GM12878 (cell line): ENCODE measurements around the gene ZFP42. TPM values are rescaled to one million over a fixed set of nuclear protein-coding genes. Genes with fewer than 3 reads are reported as not detected.

ENCODE experiments used
- BACH1 ChIP-seq: fragments of 450-650 bp; IDR thresholded peaks from 2 replicates; pipeline ENCODE4 v1.6.1; 2017; ENCODE audit warnings: mild to moderate bottlenecking, borderline replicate concordance
- CREB1 ChIP-seq: IDR thresholded peaks from 2 replicates; pipeline ENCODE4 v1.6.1; 2012; ENCODE audit warnings: low read depth, mild to moderate bottlenecking, inconsistent platforms
- E4F1 ChIP-seq: fragments of 450-650 bp; IDR thresholded peaks from 2 replicates; pipeline ENCODE4 v1.6.1; 2018; ENCODE audit warnings: borderline replicate concordance, mild to moderate bottlenecking; ENCODE audit not compliant: partially characterized antibody
- IKZF2 ChIP-seq, 2 experiments: fragments of 450-650 bp; IDR thresholded peaks; 2 replicates each; pipeline ENCODE4 v1.6.1; 2017; ENCODE audit warnings: mild to moderate bottlenecking in 2 of 2, moderate library complexity in 2 of 2
- MEF2A ChIP-seq: IDR thresholded peaks from 2 replicates; pipeline ENCODE4 v1.6.1; 2011; ENCODE audit warnings: low read depth, mild to moderate bottlenecking, low read length, moderate library complexity; ENCODE audit not compliant: insufficient read depth
- MEF2B ChIP-seq: fragments of 450-650 bp; IDR thresholded peaks from 2 replicates; pipeline ENCODE4 v1.6.1; 2018; ENCODE audit warnings: mild to moderate bottlenecking, moderate library complexity; ENCODE audit not compliant: partially characterized antibody, poor library complexity, severe bottlenecking
- MTA3 ChIP-seq: IDR thresholded peaks from 2 replicates; pipeline ENCODE4 v1.6.1; 2012; ENCODE audit warnings: low read length, inconsistent platforms, borderline replicate concordance
- ZBTB33 ChIP-seq: fragments of 450-650 bp; IDR thresholded peaks from 2 replicates; pipeline ENCODE4 v1.6.1; 2017; ENCODE audit warnings: mild to moderate bottlenecking
- polyA plus RNA-seq, 11 experiments: library from polyadenylated mRNA; depleted of rRNA in 4 of 11; unstranded in 6 of 11; stranded (reverse) in 5 of 11; fragments of >200 nt; fragmentation: Nextera tagmentation in 4 of 11; fragmentation: Illumina TruSeq in 1 of 11; extraction: Ambion mirVana in 4 of 11; extraction: Trizol in 1 of 11; gene quantifications; 1 replicate in 1 of 11; 2 replicates in 10 of 11; pipeline versions ENCODE4 v1.2.1 to v1.2.3, GENCODE V29; 2011 to 2016; ENCODE audit warnings: inconsistent platforms in 2 of 11, missing spikeins in 2 of 11, low read depth in 1 of 11
- total RNA-seq, 4 experiments: library from RNA; depleted of rRNA in 3 of 4; stranded (reverse); fragments of >200 nt in 3 of 4; fragmentation: Illumina TruSeq in 1 of 4; extraction: Trizol in 1 of 4; gene quantifications; 2 replicates each; pipeline versions ENCODE4 v1.2.1 to v1.2.3, GENCODE V29; 2013 to 2021
- TF ChIP-seq, protein P1 (sequence below): IDR thresholded peaks from 2 replicates; pipeline ENCODE4 v1.6.1; 2012; ENCODE audit warnings: low read depth, low read length, improper control_type of control experiment

ZFP42 gene
- total and polyA plus RNA-seq, 10 of the 15 experiments (the other 5 are each of a cell fraction or from before 2014, with no cell fraction given): 0.13 TPM; not detected in 9

DNA sequence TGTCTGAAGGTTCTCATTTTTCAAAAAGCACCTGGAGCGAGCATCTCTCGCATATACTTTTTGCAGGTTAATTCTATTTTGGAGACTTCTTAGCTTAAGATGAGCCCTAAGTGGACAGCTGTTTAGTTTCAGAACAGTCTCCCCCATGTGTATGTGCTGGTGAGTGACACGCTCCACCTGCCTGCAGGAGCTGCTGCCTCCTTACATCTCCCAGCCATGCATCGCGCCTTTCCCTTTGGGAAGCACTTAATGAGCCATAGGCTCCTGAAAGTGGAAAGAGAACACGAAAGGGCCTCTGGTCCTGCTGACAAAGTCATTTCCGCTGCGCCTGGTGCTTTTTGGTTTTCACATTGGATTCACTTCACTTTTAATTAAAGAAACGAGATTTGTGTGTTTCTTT, 57.7 kb downstream of the ZFP42 start (continued):
- TF ChIP-seq CREB1 (no peak), E4F1 (no peak), ZBTB33 (no peak), MEF2B (no peak), IKZF2 (IDR thresholded peaks at IDR 0.05) (no peak), MEF2A (no peak), MTA3 (no peak), BACH1 (no peak)
- TF ChIP-seq, protein P1, sequence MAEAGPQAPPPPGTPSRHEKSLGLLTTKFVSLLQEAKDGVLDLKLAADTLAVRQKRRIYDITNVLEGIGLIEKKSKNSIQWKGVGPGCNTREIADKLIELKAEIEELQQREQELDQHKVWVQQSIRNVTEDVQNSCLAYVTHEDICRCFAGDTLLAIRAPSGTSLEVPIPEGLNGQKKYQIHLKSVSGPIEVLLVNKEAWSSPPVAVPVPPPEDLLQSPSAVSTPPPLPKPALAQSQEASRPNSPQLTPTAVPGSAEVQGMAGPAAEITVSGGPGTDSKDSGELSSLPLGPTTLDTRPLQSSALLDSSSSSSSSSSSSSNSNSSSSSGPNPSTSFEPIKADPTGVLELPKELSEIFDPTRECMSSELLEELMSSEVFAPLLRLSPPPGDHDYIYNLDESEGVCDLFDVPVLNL: no peak

Other genes with a start within 250 kb of the ZFP42 start
- gene TRIML2, start 113.8 kb downstream of the ZFP42 start, total RNA-seq (2014; rRNA removed): not detected in 2 replicates
- gene TRIML2, start 113.8 kb downstream of the ZFP42 start, total RNA-seq (2014; rRNA removed; fragmentation: Illumina TruSeq; extraction: Trizol): not detected in 2 replicates
- gene TRIML2, start 113.8 kb downstream of the ZFP42 start, total RNA-seq (2021): not detected in 2 replicates
- gene TRIML2, start 113.8 kb downstream of the ZFP42 start, polyA plus RNA-seq (2011; rRNA removed): not detected in 2 replicates
- gene TRIML2, start 113.8 kb downstream of the ZFP42 start, polyA plus RNA-seq (2014; fragmentation: Illumina TruSeq; extraction: Trizol): not detected in 2 replicates
- gene TRIML2, start 113.8 kb downstream of the ZFP42 start, polyA plus RNA-seq (2014; fragmentation: Nextera tagmentation; extraction: Ambion mirVana): not detected
- gene TRIML2, start 113.8 kb downstream of the ZFP42 start, polyA plus RNA-seq (2014; rRNA removed): not detected in 2 replicates
- not detected for gene TRIML2, start 113.8 kb downstream of the ZFP42 start, polyA plus RNA-seq (2016; fragmentation: Nextera tagmentation; extraction: Ambion mirVana)
- not detected in 2 replicates for gene TRIML1, start 143.7 kb downstream of the ZFP42 start, total RNA-seq (2014; rRNA removed)
- gene TRIML1, start 143.7 kb downstream of the ZFP42 start, total RNA-seq (2014; rRNA removed; fragmentation: Illumina TruSeq; extraction: Trizol): not detected in 2 replicates
- not detected in 2 replicates for gene TRIML1, start 143.7 kb downstream of the ZFP42 start, total RNA-seq (2021)
- gene TRIML1, start 143.7 kb downstream of the ZFP42 start, polyA plus RNA-seq (2011; rRNA removed): not detected in 2 replicates
- gene TRIML1, start 143.7 kb downstream of the ZFP42 start, polyA plus RNA-seq (2014; fragmentation: Illumina TruSeq; extraction: Trizol): not detected in 2 replicates
- not detected for gene TRIML1, start 143.7 kb downstream of the ZFP42 start, polyA plus RNA-seq (2014; fragmentation: Nextera tagmentation; extraction: Ambion mirVana)
- not detected in 2 replicates for gene TRIML1, start 143.7 kb downstream of the ZFP42 start, polyA plus RNA-seq (2014; rRNA removed)
- not detected for gene TRIML1, start 143.7 kb downstream of the ZFP42 start, polyA plus RNA-seq (2016; fragmentation: Nextera tagmentation; extraction: Ambion mirVana)